ENCODE results near the gene SIX3. TPM values are rescaled to one million over a fixed set of nuclear protein-coding genes. Genes with fewer than 3 reads are reported as not detected.

The SIX3 gene
- total RNA-seq, 1 donor, result not detected

GRCh38 chr2:44989176-44989575, 47.7 kb downstream of the SIX3 start:
- no peak for DNase-seq (ENCODE audit: low read depth)
- TF ChIP-seq, protein P1, sequence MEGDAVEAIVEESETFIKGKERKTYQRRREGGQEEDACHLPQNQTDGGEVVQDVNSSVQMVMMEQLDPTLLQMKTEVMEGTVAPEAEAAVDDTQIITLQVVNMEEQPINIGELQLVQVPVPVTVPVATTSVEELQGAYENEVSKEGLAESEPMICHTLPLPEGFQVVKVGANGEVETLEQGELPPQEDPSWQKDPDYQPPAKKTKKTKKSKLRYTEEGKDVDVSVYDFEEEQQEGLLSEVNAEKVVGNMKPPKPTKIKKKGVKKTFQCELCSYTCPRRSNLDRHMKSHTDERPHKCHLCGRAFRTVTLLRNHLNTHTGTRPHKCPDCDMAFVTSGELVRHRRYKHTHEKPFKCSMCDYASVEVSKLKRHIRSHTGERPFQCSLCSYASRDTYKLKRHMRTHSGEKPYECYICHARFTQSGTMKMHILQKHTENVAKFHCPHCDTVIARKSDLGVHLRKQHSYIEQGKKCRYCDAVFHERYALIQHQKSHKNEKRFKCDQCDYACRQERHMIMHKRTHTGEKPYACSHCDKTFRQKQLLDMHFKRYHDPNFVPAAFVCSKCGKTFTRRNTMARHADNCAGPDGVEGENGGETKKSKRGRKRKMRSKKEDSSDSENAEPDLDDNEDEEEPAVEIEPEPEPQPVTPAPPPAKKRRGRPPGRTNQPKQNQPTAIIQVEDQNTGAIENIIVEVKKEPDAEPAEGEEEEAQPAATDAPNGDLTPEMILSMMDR (IDR thresholded peaks at IDR 0.05; ENCODE audit: insufficient read depth, low read length), result no peak
- H3K4me3 ChIP-seq (ENCODE audit: low read depth, low read length), result no peak overlapping the region

- H3K4me3 ChIP-seq (ENCODE audit: low read depth, low read length), result no peak overlapping the region
- no peak for DNase-seq (ENCODE audit: low read depth)
- TF ChIP-seq, protein P1 (IDR thresholded peaks at IDR 0.05; ENCODE audit: insufficient read depth, low read length), result no peak
These were observed 52.9 kb downstream of the SIX3 start for GRCh38 chr2:44994377-44994776.

Small RNA genes within 50 kb of the gene (small RNA-seq; reads per million reads assigned to genes)
- not detected for gene RF02246
- gene RF02247, result not detected
- not detected for gene RF02248
- not detected for gene RF02250
- not detected for gene RF02251
- gene RF02252, result not detected

Other genes with a start within 250 kb of the SIX3 start
- 2.9 and 8.3 TPM in 2 replicates for gene SIX2, start 67.8 kb downstream of the SIX3 start, total RNA-seq (ENCODE audit: low replicate concordance)

All from fibroblast of the aortic adventitia (primary cell).